Fibroblast of lung (primary cell): ENCODE measurements around the gene ITM2C. TPM values are rescaled to one million over a fixed set of nuclear protein-coding genes. Genes with fewer than 3 reads are reported as not detected.

Source experiments
- DNase-seq, 2 donors: peaks; one replicate each; pipeline versions ENCODE4 v3.0.0 to v3.0.0-alpha.2; 2010; ENCODE audit warnings: low read depth in 2 of 2
- H2AFZ ChIP-seq: 2 replicates; pipeline ENCODE4 v1.5.1; 2012; ENCODE audit warnings: low read length, control low read depth, inconsistent platforms
- H3K27ac ChIP-seq: 2 replicates; pipeline ENCODE4 v1.5.1; 2011; ENCODE audit warnings: low read length, control low read depth; ENCODE audit not compliant: insufficient read depth
- H3K27me3 ChIP-seq: 2 replicates; pipeline ENCODE4 v1.5.1; 2011; ENCODE audit warnings: mild to moderate bottlenecking, low read length; ENCODE audit not compliant: control insufficient read depth, insufficient read depth
- H3K36me3 ChIP-seq: 2 replicates; pipeline ENCODE4 v1.5.1; 2011; ENCODE audit warnings: low read length; ENCODE audit not compliant: control insufficient read depth, insufficient read depth
- H3K4me1 ChIP-seq: 2 replicates; pipeline ENCODE4 v1.5.1; 2011; ENCODE audit warnings: low read length; ENCODE audit not compliant: control insufficient read depth, insufficient read depth; ENCODE audit errors: extremely low read depth
- H3K4me2 ChIP-seq: 2 replicates; pipeline ENCODE4 v1.5.1; 2011; ENCODE audit warnings: low read length, control low read depth; ENCODE audit not compliant: insufficient read depth; ENCODE audit errors: extremely low read depth
- H3K4me3 ChIP-seq, 4 experiments: fragments of 200-600 bp in 1 of 4; sonication (generic) in 1 of 4; replicated peaks in 1 of 4; 2 replicates each; pipeline ENCODE4 v1.5.1; 2011 to 2016; ENCODE audit warnings: low read length in 4 of 4, low read depth in 3 of 4, mild to moderate bottlenecking in 3 of 4, control low read depth in 2 of 4, inconsistent platforms in 1 of 4, mixed read lengths in 1 of 4; ENCODE audit not compliant: insufficient read depth in 1 of 4; ENCODE audit errors: control extremely low read depth in 1 of 4
- H3K79me2 ChIP-seq: 2 replicates; pipeline ENCODE4 v1.5.1; 2012; ENCODE audit warnings: mild to moderate bottlenecking, low read length, inconsistent platforms; ENCODE audit not compliant: control insufficient read depth, insufficient read depth
- H3K9ac ChIP-seq: 2 replicates; pipeline ENCODE4 v1.5.1; 2011; ENCODE audit warnings: mild to moderate bottlenecking, low read length, control low read depth; ENCODE audit not compliant: insufficient read depth
- H3K9me3 ChIP-seq: 2 replicates; pipeline ENCODE4 v1.5.1; 2012; ENCODE audit warnings: low read depth, low read length; ENCODE audit not compliant: control insufficient read depth, insufficient read depth
- H4K20me1 ChIP-seq: 2 replicates; pipeline ENCODE4 v1.5.1; 2011; ENCODE audit warnings: low read length; ENCODE audit not compliant: control insufficient read depth, insufficient read depth; ENCODE audit errors: extremely low read depth
- EZH2 ChIP-seq: IDR thresholded peaks from 2 replicates; pipeline ENCODE4 v1.5.1; 2012; ENCODE audit warnings: low read length, control low read depth, mild to moderate bottlenecking; ENCODE audit errors: missing control alignments
- polyA plus RNA-seq, 2 donors: library from polyadenylated mRNA; depleted of rRNA in 1 of 2; stranded (reverse) in 1 of 2; unstranded in 1 of 2; fragments of >200 nt; gene quantifications; 2 replicates each; pipeline ENCODE4 v1.2.1, GENCODE V29; 2011 to 2012; ENCODE audit warnings: missing spikeins in 1 of 2
- total RNA-seq: library from RNA; depleted of rRNA; stranded (reverse); fragments of >200 nt; gene quantifications from 2 replicates; pipeline ENCODE4 v1.2.1, GENCODE V29; 2014
- TF ChIP-seq, protein P1 (sequence below), 2 donors: IDR thresholded peaks in 1 of 2; conservative IDR thresholded peaks in 1 of 2; 1 replicate in 1 of 2; 2 replicates in 1 of 2; pipeline ENCODE4 v1.5.1; 2011 to 2012; ENCODE audit warnings: low read length in 2 of 2, control low read depth in 1 of 2, inconsistent platforms in 1 of 2, low read depth in 1 of 2, mild to moderate bottlenecking in 1 of 2

ITM2C gene
- total and polyA plus RNA-seq, 2 donors (not counting 1 experiment from before 2014, with no cell fraction given) = 77.3 to 236 TPM

DNA sequence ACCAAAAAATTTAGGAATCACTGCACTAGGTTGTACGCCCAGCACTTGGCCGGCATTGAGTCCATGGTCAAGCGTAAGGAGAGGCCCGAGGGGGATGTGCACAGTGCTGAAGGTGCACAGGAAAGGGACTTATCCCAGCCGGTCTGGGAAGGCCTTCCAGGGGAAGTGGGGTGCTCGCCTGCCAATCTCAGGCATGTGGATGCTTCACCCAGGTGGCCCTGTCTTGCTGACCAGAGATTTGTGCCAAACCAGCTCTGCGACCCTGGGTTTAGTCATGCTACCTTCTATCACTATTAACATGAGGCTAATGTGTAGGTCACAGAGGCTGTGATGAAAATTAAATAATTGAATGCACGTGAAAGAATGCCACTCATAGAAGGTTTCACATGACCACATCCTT is 1.7 kb upstream of the ITM2C start:
- H3K27me3 ChIP-seq = peaks cover 15% of the 10 kb centered on the region
- no peaks in the 10 kb centered on the region for H3K36me3 ChIP-seq
- H3K4me3 ChIP-seq = no peak overlapping the region
- H3K4me2 ChIP-seq = no peak overlapping the region
- no peaks in the 10 kb centered on the region for H3K9me3 ChIP-seq
- H3K4me1 ChIP-seq = peaks cover 3% of the 10 kb centered on the region
- H3K27ac ChIP-seq = no peak overlapping the region
- DNase-seq = no peak
- H4K20me1 ChIP-seq = no peaks in the 10 kb centered on the region
- H3K79me2 ChIP-seq = no peaks in the 10 kb centered on the region
- TF ChIP-seq, protein P1, sequence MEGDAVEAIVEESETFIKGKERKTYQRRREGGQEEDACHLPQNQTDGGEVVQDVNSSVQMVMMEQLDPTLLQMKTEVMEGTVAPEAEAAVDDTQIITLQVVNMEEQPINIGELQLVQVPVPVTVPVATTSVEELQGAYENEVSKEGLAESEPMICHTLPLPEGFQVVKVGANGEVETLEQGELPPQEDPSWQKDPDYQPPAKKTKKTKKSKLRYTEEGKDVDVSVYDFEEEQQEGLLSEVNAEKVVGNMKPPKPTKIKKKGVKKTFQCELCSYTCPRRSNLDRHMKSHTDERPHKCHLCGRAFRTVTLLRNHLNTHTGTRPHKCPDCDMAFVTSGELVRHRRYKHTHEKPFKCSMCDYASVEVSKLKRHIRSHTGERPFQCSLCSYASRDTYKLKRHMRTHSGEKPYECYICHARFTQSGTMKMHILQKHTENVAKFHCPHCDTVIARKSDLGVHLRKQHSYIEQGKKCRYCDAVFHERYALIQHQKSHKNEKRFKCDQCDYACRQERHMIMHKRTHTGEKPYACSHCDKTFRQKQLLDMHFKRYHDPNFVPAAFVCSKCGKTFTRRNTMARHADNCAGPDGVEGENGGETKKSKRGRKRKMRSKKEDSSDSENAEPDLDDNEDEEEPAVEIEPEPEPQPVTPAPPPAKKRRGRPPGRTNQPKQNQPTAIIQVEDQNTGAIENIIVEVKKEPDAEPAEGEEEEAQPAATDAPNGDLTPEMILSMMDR (conservative IDR thresholded peaks at IDR 0.05 in 1 of 2, IDR thresholded peaks at IDR 0.05 in 1 of 2; ENCODE audit: low read depth in 1 of 2, low read length in 2 of 2) = no peak
- TF ChIP-seq EZH2 = no peak
- H2AFZ ChIP-seq = no peak overlapping the region
- no peak overlapping the region for H3K9ac ChIP-seq

GRCh38 chr2:230863442-230864121 is 1.2 kb upstream of the ITM2C start:
- Histone ChIP-seq H2AFZ (no peak overlapping the region), H3K4me2 (no peak overlapping the region), H3K4me3 (no peak overlapping the region), H3K9ac (no peak overlapping the region), H3K27ac (no peak overlapping the region), H3K36me3 (no peaks in the 10 kb centered on the region), H3K4me1 (peaks cover 3% of the 10 kb centered on the region), H3K79me2 (no peaks in the 10 kb centered on the region), H3K27me3 (peaks cover 15% of the 10 kb centered on the region), H4K20me1 (no peaks in the 10 kb centered on the region), H3K9me3 (no peaks in the 10 kb centered on the region)
- no peak for TF ChIP-seq EZH2
- TF ChIP-seq, protein P1 (conservative IDR thresholded peaks at IDR 0.05 in 1 of 2, IDR thresholded peaks at IDR 0.05 in 1 of 2; ENCODE audit: low read depth in 1 of 2, low read length in 2 of 2) = no peak
- DNase-seq = no peak

DNA sequence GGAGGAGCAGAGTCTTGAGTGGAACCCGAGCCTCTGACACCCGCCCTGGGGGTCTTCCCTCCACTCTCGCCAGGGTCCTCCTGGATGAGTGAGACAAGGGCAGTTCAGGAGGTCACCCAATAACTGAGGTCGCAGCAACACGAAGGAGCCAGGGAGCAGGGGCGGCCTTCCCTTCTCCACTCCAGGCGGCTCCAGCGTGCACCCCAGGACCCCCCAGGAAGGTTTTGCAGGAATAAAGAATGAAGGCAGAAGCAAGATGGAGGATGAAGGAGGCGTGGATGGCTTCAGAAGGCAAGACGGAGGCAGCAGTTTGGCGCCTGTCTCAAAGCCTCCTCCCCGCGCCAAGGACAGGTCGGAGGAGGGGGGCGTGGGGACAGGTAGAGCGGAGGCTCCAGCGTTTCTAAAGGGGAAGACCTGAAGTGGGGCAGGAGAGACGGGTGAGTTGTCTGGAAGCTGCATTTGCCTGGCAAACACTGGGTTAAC is 579 bp upstream of the ITM2C start:
- Histone ChIP-seq H3K4me3 (peak overlapping the region; percentile 15 to 79 (median 44)), H3K9ac (no peak overlapping the region), H3K79me2 (no peaks in the 10 kb centered on the region), H3K4me2 (peak overlapping the region; percentile 46), H3K9me3 (no peaks in the 10 kb centered on the region), H3K27me3 (peaks cover 15% of the 10 kb centered on the region), H3K4me1 (peaks cover 3% of the 10 kb centered on the region), H3K36me3 (no peaks in the 10 kb centered on the region), H4K20me1 (no peaks in the 10 kb centered on the region), H2AFZ (peak overlapping the region; percentile 21), H3K27ac (no peak overlapping the region)
- DNase-seq = no peak
- TF ChIP-seq, protein P1 (conservative IDR thresholded peaks at IDR 0.05 in 1 of 2, IDR thresholded peaks at IDR 0.05 in 1 of 2; ENCODE audit: low read depth in 1 of 2, low read length in 2 of 2) = no peak
- TF ChIP-seq EZH2 = no peak
